NCI-H1930 (cell line): ENCODE data around the gene IL19.
A peak's percentile ranks its signal among the peaks of the same experiment; 100 is the strongest.

ENCODE experiments used
- DNase-seq, 2 experiments: peaks; one replicate each; lab custom pipeline; 2025; lab: John Stamatoyannopoulos, UW

Gene IL19

DNA sequence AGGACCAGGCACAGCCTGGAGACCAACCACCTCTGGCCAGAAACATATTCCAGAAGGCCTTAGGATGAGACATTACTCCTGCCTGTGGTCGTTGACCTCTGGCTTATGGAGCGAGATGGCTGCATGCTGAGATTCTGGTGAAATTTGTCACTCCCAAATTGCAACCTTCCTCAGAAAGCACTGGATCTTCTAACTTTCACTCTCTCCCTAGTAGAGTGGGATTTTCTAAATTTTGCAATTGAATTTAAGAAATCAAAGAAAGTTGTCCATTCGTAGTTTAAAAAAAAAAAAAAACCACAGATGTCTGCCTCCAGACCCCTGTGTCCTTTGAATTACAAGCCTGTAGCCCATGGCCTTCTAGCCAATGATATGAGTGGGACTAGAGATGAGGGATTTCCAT, 30.3 kb downstream of the IL19 start:
- no peak for DNase-seq

DNA sequence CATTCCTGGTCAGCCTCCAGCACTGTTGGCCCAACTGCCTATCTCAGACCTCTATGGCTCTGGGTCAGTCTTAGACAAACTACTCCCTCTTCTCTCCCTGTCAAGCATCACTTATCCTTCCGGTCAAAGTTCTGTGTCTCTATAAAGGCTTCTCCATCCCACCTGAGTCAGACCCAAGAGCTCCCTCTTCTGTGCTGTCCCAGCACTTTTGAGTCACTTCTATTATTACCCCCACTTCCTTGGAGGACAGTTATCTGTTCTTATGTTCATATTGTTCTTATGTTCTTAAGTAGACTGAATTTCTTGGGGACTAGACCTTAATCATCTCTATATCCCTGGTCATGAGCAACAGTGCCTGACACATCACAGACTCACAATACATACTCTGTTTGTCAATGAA, 30.9 kb downstream of the IL19 start:
- no peak for DNase-seq

DNA sequence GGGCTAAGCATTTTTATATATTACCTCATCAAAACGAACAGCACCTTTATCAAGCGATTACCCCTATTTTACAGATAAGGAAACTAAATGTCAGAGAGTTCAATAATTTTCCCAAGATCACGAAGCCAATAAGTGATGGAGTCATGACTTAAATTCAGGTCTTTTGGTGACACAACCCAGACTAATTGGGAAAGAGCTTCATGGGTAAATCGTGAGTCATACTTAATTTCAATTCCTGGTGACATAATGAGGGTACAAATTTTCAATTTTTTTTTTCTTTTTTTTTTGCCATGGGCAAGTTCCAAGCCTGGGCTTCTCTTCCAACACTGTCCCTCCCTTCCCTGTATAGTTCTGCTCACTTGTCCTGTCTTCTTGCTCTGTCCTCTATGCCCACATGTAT, 31.8 kb downstream of the IL19 start:
- DNase-seq = no peak

DNA sequence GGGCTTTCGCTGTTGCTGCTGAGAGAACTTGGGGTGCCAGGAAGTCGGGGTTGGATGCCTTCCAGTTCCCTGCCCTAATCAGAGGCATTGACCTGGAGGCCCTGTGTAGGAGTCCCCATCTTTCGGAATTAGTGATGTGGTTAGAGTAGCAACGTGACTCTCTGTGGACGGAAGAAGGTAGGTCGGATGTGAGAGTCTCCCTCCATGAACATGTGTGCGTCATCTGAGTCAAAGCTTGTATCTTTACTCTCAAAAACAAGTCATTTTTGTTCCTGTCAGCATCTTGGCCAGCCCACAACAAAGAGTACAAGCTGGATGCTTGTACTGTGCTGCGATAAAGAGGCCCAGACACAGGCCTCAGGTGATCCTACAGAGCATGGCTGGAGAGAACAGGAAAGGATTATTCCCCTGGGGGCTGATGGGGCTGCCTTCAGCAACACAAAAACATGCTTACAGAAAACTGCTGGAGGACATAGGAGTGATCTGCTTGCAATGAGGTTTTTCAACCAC, 32.7 kb downstream of the IL19 start:
- DNase-seq = no peak

DNA sequence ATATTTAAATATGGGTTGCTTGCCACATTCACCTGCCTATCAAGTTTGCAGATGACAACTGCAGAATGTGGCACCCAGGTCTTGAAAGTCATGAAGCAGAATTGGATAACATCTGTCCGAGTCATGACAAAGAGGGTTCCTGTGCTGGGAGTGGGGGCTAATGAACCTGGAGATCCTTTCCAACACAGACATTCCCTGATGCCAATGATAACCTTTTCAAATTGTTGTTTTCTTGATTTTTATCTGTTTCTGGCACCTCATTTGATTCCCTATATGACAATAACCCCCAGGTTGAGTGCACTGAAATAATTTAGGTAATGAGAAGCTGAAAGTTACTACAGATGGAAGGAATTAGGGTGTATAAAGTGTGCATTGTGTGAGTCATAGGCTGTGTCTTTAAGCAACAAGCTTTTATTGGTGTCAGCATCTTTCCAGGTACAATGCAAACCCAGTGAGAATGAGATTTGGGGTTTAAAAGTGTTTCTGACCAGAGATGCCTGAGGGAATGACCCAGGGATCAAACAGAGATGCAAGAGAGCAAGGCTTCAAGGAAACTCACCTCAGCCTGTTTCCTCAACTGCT, 33.7 kb downstream of the IL19 start:
- no peak for DNase-seq

DNA sequence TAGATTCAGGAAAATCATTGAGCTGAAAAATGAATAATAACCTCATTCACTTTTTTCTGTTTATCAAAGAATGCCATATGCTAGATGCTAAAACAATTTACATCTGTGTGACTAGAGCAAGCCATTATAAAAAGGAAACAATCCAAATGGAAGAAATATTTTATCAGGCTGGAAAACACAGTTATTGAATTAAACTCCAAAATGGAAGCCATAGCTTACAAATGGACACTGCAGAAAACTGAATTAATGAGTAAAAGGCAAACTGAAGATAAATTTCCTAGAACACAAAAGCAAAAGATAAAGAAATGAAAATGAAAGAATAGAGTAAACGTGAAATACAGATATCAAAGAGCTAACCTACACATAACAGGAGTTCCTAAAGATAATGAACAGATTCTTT, 34.8 kb downstream of the IL19 start:
- DNase-seq = no peak

DNA sequence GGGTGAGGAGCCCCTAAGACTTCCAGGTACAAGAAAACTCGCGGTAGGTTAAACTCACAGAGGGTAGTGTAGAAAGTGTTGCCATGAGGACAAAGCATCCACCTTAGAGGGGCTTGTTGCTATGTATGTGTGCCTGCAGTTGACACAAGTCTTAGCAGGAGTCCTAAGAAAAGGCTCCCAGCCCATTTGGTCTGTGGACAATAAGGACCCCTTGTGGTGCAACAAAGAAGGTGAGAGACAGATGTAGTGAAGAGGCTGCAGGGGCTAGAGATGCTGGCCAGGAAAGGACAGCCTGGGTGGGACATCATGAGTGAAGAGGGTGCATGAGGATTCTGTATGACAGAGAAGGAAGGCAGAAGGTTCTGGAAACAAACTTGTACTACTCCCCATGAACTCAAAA, 38.0 kb downstream of the IL19 start:
- peak in 1 of 2 experiments; percentile 39 for DNase-seq

DNA sequence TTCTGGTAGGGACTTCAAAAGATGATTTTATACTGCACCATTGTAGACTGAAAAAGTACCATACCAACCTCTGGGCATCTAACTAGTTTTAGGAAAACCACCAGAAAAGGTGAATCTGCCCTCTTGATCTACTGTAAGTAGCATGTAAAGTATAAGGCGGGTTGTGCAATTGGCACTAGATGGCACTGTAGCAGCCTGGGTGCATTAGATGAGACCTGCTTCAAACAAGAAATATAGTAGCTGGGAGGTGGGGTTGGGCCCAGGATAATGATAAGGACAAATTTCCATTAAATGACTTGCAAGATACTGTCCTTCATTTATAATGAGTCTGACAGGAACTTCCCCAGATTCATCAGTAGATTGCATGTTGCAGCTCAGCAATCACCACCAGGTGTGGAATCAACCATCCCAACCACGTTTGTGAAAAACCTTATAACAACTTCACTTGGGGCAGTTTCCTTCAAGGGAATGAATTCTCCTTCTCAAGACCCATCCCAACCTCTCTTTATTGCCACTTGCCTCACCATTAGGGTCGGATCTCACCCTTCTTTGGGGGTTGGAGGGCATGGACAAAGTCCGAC, 39.0 kb downstream of the IL19 start:
- DNase-seq = peak in 1 of 2 experiments; percentile 2

DNA sequence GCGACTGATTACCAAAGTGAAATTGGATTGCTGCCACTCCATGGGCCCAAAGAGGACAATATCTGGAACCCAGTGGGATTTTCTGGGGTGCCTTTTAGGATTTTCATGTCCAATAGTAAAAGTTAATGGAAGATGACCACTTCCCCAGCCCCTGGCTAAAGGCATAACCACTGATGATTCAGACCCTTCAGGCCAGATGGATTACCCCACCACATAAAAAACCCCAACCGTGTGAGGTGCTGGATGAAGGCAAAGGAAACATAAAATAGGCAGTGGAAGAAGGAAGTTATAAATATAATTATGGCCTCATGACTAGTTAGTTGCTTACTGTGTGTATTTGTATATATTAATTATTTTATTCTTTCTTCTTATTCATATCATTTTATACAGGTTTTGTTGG, 41.9 kb downstream of the IL19 start:
- no peak for DNase-seq

DNA sequence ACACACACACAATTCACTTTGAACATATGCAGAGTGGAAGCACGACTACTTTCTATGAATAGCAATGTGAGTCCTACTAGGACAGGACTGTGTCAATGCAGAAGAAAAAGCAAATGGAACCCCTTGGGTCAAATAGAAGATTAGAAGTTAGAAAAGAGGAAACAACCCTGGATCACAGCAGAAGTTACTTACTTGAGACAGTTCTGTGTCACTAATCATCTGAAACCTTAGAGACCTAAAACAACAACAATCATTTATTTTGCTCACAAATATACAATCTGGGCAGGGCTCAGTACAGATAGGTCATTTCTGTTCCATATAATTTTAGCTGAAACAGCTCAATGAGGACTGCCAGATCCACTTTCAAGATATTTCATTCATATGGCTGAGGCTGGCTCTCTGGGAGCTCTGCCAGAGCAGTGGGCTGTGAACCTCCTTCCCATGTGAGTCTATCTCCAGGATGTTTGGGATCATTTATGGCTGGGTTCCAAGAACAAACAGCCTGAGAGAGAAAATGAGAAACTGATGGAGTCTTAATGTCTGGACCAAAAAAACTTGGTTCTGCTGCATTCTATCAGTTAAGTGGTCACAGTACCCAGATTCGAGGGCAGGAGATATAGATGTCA, 44.3 kb downstream of the IL19 start:
- no peak for DNase-seq

DNA sequence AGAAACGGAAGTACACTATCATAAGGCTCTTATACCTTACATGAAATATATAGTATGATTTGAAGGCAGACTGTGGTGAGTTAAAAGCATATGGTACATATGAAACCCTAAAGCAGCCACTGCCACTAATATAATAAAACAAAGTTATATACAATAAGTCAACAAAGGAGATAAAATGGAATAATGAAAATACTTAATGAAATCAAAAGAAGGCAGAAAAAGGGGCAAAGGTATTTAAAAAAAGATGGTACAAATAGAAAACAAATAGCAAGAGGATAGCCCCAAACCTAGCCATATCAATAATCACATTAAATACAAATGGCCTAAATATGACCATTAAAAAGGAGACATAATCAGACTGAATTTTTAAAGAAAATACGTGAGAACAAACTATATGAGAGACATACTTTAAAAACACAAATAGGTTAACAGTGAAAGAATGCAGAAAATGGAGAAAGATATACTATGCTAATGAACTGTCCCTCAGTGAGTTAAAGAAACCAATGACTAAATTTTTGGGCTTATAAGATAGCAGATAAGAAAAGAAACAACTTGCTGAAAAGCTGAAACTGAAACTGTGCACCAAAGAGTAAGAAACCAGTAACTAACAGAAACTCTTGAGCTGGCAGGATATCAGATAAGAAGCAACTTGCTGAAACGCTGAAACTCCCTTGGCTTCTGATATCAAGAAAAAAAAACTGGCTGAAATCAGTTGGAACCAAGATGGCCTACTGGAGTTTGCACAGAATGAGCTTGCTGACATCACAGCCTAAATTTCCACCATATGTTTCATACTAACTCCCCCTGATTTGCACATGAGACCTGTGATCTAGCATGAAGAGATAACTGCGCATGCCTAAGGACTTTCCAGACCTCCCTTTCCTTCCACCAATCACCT, 46.1 kb downstream of the IL19 start:
- DNase-seq = no peak

DNA sequence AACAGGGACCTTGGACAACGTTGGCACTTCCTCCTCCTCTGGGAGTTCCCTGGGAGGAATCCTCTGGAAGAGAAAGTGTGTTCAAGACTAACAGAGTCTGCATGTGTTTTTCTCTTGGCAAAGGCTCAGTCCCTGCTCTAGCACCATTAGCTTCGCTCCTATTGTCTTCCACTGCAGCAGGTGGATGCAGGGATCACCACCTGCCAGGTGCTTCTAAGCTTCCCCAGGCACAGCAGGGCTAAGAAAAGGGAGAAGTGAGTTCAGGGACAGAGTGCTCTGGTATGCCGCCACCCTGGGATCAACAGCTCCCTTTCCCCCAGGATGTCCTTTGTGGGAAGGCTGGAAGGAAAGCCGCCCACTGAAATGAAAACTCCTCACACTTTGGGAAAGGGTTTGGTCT, 50.9 kb downstream of the IL19 start:
- DNase-seq = no peak

DNA sequence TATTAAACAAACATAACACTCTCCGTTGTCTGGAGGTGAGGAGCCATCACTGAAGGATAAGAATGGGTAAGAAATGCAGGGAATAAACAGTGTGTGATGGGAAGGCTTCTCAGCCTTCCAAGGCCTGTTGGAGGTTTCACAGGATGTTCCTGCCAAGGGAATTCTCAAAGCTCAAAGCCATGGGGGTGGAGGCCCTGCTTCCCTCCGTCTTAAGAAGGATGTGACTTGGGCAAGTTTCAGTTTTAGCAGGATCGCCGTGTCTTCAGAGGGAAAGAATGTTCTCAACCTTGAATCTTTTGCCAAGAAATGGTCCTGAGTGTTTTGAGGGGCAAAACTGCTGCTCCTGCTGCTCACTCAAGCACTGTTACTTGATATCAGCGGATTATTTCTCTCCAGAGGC, 53.2 kb downstream of the IL19 start:
- no peak for DNase-seq

DNA sequence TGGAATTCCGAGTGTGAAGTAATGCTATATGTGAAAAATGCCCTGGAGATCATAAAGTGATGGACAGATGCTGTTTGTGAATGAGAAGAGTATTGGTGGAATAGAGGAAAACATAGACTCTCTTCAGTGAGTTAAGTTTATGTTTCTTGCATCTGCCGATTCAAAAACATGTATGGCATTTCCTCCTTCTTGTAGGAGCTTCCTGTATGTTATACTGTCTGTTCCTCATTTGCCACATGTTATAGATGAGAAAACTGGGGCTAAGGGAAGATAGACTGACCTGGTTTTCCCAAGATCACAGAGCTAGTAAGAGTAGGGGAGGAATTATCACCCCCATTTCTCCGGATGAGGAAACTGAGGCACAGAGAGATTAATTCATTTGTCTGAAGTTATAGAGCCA, 53.8 kb downstream of the IL19 start:
- no peak for DNase-seq

DNA sequence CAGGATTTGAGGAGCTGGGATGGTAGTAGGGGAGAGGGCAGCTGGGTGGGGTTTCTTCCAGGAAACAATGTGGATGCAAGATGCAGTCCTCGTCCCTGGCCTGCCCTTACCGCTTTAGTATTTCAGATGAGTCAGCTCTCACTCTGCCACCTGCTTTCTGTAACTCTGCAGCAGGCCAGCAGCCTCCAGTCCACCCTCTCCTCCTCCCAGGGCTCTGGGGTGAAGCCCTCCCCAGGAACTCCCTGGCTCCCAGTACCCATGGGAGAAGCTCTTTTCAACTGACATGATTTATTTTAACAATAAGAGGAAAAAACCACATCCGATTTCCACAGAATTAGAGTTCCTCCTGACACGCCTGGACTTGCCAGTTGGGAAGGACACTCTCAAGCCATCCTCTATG, 55.8 kb downstream of the IL19 start:
- DNase-seq = no peak

DNA sequence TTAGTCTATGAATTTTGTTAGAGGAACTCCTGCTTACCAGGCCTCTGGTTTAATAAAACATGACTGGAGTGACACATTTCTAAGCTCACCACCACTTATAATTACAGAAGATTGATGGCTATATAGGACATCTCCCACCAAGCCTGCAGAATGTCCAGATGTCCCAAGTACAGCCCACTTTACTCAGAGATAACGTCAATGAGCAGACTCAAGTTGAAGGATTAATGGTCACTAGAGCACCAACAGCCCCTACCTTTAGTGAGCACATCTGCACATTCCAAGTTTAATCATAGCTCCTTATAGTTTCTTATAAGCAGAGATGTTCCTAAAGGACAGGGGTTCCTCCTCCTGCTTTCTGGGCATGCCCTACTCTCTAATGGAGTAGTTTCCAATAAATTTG, 57.5 kb downstream of the IL19 start:
- DNase-seq = no peak

DNA sequence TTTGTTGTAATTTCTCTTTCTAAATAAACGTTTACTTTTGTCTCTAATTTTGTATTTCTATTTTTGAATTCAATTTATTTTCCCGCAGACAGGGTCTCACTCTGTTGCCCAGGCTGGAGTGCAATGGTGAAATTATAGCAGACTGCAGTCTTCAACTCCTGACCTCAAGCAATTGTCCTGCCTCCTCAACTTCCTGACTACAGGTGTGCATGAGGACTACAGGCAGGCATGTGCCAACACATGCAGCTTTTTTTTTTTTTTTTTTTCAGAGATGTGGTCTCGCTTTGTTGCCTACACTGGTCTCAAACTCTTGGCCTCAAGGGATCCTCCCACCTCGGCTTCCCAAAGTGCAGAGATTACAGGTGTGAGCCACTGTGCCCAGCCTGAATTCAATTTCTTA, 58.2 kb downstream of the IL19 start:
- no peak for DNase-seq

DNA sequence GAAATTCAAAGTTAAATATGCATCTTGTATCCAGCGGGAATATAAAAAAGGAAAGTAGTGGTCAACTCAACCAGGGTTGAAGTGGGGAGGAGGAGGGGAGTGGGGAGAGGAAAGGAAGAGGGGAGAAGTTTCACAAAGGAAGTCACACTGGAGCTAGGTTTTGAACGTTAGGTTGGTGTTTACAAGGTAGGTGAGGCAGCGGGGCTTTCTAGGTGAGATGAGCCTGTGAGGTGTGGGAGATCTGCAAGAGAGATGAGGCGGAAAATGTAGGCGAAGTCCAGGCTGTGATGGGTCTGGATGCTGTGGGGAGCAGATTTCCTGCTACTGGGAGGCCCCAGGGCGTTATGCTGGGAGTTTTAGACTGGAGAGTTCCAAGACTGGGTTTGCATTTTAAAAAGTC, 58.7 kb downstream of the IL19 start:
- no peak for DNase-seq

DNA sequence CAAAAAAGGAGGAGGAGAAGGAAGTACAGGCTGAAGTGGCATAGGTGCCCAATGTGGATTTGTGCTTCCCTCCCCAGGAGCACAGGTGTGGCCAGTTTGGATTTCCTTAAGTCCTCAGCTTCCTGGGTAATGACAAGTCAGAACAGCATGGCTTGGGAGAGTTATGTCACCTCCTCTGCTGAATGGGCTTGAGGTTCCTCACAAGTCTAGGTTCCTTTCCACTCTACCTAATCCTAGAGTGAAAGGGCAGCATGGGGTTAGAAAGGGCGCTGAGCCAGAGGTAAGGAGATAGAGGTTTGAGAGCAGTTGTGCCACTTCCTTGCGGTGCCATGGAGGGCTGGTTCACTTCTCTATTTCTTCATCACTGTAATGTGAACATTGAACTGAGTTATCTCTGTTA, 59.3 kb downstream of the IL19 start:
- no peak for DNase-seq

DNA sequence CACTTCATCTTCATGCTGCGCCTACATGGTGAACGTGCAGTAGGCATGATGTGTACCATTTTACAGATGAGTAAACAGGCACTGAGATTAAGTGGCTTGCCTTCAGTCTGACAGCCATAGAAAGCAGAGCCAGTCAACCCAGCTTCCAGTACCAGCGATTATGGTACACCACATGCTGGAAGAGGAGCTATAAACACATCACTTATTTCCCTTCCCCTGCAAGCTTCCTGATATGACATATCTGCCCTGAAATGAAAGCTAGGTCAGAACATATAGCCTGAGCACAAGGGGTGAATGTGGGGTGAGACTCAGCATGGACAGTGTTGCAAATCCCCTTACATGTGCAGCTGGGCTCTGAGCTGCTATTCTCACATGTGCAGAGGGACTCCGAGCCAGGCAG, 61.1 kb downstream of the IL19 start:
- DNase-seq = no peak

DNA sequence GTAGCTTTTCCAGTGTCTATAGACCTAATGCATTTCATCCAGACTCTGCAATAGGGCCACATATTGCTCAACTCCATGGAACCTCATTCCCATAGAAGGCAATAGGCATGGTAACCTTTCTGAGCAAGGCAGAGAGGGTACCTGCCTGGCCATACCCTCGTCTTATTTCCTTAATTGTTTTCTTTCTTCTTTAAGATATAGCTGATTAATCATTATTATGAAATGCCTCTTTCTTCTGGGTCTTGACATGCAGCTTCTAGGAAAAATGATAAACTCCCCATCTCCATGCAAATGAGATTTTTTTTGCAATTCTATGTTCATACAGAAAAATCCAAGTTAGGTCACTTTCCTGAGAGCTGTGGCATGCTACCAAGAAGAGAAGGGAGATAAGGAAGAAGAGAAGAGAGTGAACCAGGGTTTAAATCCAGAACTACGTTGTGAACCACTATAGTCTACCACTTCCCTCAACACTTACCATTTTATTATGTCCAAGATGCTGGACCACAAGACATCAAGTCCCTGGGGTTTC, 61.8 kb downstream of the IL19 start:
- no peak for DNase-seq

DNA sequence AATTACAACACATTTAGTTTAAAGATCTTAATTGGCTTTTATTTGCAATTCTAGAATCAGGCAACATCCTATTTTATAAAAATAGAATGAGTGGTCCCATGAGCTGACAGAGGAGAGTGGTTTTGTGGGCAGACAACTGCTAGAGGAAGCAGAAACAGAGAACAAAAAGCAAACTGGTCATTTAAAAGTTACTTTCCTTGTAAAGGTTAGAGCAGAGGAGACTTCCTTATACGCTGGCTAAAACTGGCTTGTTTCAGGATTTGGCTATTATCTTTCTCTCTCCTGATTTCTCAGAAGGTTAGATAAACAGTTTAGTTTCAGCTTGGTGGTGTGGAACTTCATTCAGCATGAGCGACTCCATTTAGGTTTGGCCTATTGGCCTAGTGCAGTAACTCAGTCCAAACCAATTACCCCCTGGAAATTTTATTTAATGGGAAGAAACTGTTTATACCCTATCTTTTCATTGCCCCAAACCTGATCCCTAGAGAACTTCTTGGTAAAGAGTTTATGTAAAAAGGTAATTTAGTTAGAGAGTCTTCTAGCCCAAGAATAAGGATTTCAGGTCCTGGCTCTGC, 62.6 kb downstream of the IL19 start:
- no peak for DNase-seq
